WTC11 (cell line): ENCODE data around the gene LTBP2. TPM values are rescaled to one million over a fixed set of nuclear protein-coding genes. Genes with fewer than 3 reads are reported as not detected.

Experiments used
- ATAC-seq: fragments of 200-7000 bp; cut with Tn5 transposase; 2 replicates; pipeline ENCODE4 v1.10.0; 2021; ENCODE audit warnings: mild to moderate bottlenecking, moderate library complexity
- CTCF ChIA-PET: fragments of 300-600 bp; sonication (Branson Sonifier 250); formaldehyde crosslinking; loops from one replicate; lab custom pipeline; 2021; ENCODE audit warnings: antibody characterized with exemption; lab: Charles Lee
- POLR2A ChIA-PET: fragments of 350-600 bp; sonication (Branson Sonifier 250); formaldehyde crosslinking; loops from one replicate; lab custom pipeline; 2021; ENCODE audit warnings: antibody characterized with exemption; lab: Charles Lee
- DNase-seq: peaks from one replicate; pipeline ENCODE4 v3.0.0; 2021; ENCODE audit warnings: low spot score
- H3K27ac Mint-ChIP-seq: 2 replicates; pipeline ENCODE4 v1.8.0; 2021; ENCODE audit warnings: mixed read lengths
- H3K27me3 Mint-ChIP-seq: 2 replicates; pipeline ENCODE4 v1.8.0; 2021; ENCODE audit warnings: low read depth, mild to moderate bottlenecking, moderate library complexity, mixed read lengths
- H3K36me3 Mint-ChIP-seq: 2 replicates; pipeline ENCODE4 v1.8.0; 2021; ENCODE audit warnings: mixed read lengths
- H3K4me1 Mint-ChIP-seq: 2 replicates; pipeline ENCODE4 v1.8.0; 2022; ENCODE audit warnings: mixed read lengths
- H3K4me3 Mint-ChIP-seq: 2 replicates; pipeline ENCODE4 v1.8.0; 2021; ENCODE audit warnings: mild to moderate bottlenecking, moderate library complexity, mixed read lengths
- H3K9me3 Mint-ChIP-seq: 2 replicates; pipeline ENCODE4 v1.8.0; 2021; ENCODE audit warnings: mixed read lengths
- ATF1 ChIP-seq: sonication (generic); formaldehyde crosslinking; IDR thresholded peaks from 2 replicates; pipeline ENCODE4 v1.8.1; 2023; ENCODE audit warnings: mild to moderate bottlenecking, moderate library complexity, missing genetic modification reagents
- ATF2 ChIP-seq: sonication (generic); formaldehyde crosslinking; IDR thresholded peaks from 2 replicates; pipeline ENCODE4 v1.8.1; 2022; ENCODE audit warnings: low read depth, missing genetic modification reagents, borderline replicate concordance
- CREB1 ChIP-seq: sonication (generic); formaldehyde crosslinking; IDR thresholded peaks from 2 replicates; pipeline ENCODE4 v1.8.0; 2023; ENCODE audit warnings: mild to moderate bottlenecking, missing genetic modification reagents
- E2F4 ChIP-seq: sonication (generic); formaldehyde crosslinking; IDR thresholded peaks from 2 replicates; pipeline ENCODE4 v1.8.1; 2022; ENCODE audit warnings: low read depth, mild to moderate bottlenecking, moderate library complexity, missing genetic modification reagents, borderline replicate concordance
- FOXP1 ChIP-seq: sonication (generic); formaldehyde crosslinking; IDR thresholded peaks from 2 replicates; pipeline ENCODE4 v1.8.0; 2022; ENCODE audit warnings: missing genetic modification reagents, mild to moderate bottlenecking, moderate library complexity, borderline replicate concordance
- GRHL2 ChIP-seq: fragments of 250-450 bp; sonication (Bioruptor Pico); IDR thresholded peaks from 2 replicates; pipeline ENCODE4 v1.8.0; 2022; ENCODE audit warnings: mild to moderate bottlenecking, moderate library complexity; ENCODE audit not compliant: insufficient replicate concordance, severe bottlenecking
- GTF2I ChIP-seq: fragments of 250-450 bp; sonication (Bioruptor Pico); conservative IDR thresholded peaks from 2 replicates; pipeline ENCODE4 v1.4.0; 2021; ENCODE audit warnings: mild to moderate bottlenecking
- NFE2L1 ChIP-seq: sonication (generic); formaldehyde crosslinking; IDR thresholded peaks from 2 replicates; pipeline ENCODE4 v1.8.1; 2023; ENCODE audit warnings: missing genetic modification reagents
- NFYB ChIP-seq: sonication (generic); formaldehyde crosslinking; conservative IDR thresholded peaks from 2 replicates; pipeline ENCODE4 v1.8.0; 2022; ENCODE audit warnings: low read depth, missing genetic modification reagents
- NR2C2 ChIP-seq: sonication (generic); formaldehyde crosslinking; IDR thresholded peaks from 2 replicates; pipeline ENCODE4 v1.8.0; 2022; ENCODE audit warnings: mild to moderate bottlenecking, missing genetic modification reagents
- NR3C1 ChIP-seq: sonication (generic); formaldehyde crosslinking; conservative IDR thresholded peaks from 2 replicates; pipeline ENCODE4 v1.8.1; 2023; ENCODE audit warnings: low read depth, mild to moderate bottlenecking, missing genetic modification reagents
- OVOL2 ChIP-seq: fragments of 250-450 bp; sonication (Bioruptor Pico); IDR thresholded peaks from 2 replicates; pipeline ENCODE4 v1.9.0; 2021; ENCODE audit warnings: mild to moderate bottlenecking, borderline replicate concordance
- PRRX2 ChIP-seq: fragments of 250-450 bp; sonication (Bioruptor Pico); IDR thresholded peaks from 2 replicates; pipeline ENCODE4 v1.8.0; 2021; ENCODE audit warnings: mild to moderate bottlenecking
- RORB ChIP-seq: fragments of 250-450 bp; sonication (Bioruptor Pico); IDR thresholded peaks from 2 replicates; pipeline ENCODE4 v1.9.0; 2021; ENCODE audit warnings: mild to moderate bottlenecking
- SMAD3 ChIP-seq: sonication (generic); formaldehyde crosslinking; IDR thresholded peaks from 2 replicates; pipeline ENCODE4 v1.8.0; 2022; ENCODE audit warnings: missing genetic modification reagents, mild to moderate bottlenecking, borderline replicate concordance
- SP1 ChIP-seq: sonication (generic); formaldehyde crosslinking; conservative IDR thresholded peaks from 2 replicates; pipeline ENCODE4 v1.8.1; 2022; ENCODE audit warnings: missing genetic modification reagents
- TEAD4 ChIP-seq: sonication (generic); formaldehyde crosslinking; IDR thresholded peaks from 2 replicates; pipeline ENCODE4 v1.8.0; 2022; ENCODE audit warnings: mild to moderate bottlenecking, missing genetic modification reagents
- USF2 ChIP-seq: sonication (generic); formaldehyde crosslinking; IDR thresholded peaks from 2 replicates; pipeline ENCODE4 v1.8.1; 2023; ENCODE audit warnings: mild to moderate bottlenecking, missing genetic modification reagents, moderate library complexity
- ZBTB21 ChIP-seq: sonication (generic); formaldehyde crosslinking; IDR thresholded peaks from 2 replicates; pipeline ENCODE4 v1.8.1; 2023; ENCODE audit warnings: mild to moderate bottlenecking, missing genetic modification reagents, borderline replicate concordance
- ZNF232 ChIP-seq: sonication (generic); formaldehyde crosslinking; IDR thresholded peaks from 2 replicates; pipeline ENCODE4 v1.8.0; 2022; ENCODE audit warnings: mild to moderate bottlenecking, missing genetic modification reagents
- ZNF263 ChIP-seq: sonication (generic); formaldehyde crosslinking; IDR thresholded peaks from 2 replicates; pipeline ENCODE4 v1.8.1; 2022; ENCODE audit warnings: low read depth, mild to moderate bottlenecking, moderate library complexity, missing genetic modification reagents
- ZNF416 ChIP-seq: fragments of 250-450 bp; sonication (Bioruptor Pico); IDR thresholded peaks from 2 replicates; pipeline ENCODE4 v1.9.0; 2021; ENCODE audit warnings: mild to moderate bottlenecking, inconsistent platforms
- ZNF423 ChIP-seq: fragments of 250-450 bp; sonication (Bioruptor Pico); IDR thresholded peaks from 2 replicates; pipeline ENCODE4 v2.1.2; 2022; ENCODE audit warnings: mild to moderate bottlenecking, moderate library complexity
- ZNF671 ChIP-seq: fragments of 250-450 bp; sonication (Bioruptor Pico); IDR thresholded peaks from 2 replicates; pipeline ENCODE4 v1.8.0; 2021; ENCODE audit warnings: mild to moderate bottlenecking
- ZSCAN18 ChIP-seq: fragments of 250-450 bp; sonication (Bioruptor Pico); IDR thresholded peaks from 2 replicates; pipeline ENCODE4 v2.1.2; 2022; ENCODE audit warnings: mild to moderate bottlenecking, moderate library complexity
- total RNA-seq: library from RNA; stranded (reverse); gene quantifications from 3 replicates; pipeline ENCODE4 v1.2.3, GENCODE V29; 2021
- TF ChIP-seq, protein P1 (sequence below): sonication (generic); formaldehyde crosslinking; conservative IDR thresholded peaks from 2 replicates; pipeline ENCODE4 v1.8.1; 2022; ENCODE audit warnings: mild to moderate bottlenecking, missing genetic modification reagents
- TF ChIP-seq, protein P2 (sequence below): fragments of 250-450 bp; sonication (Bioruptor Pico); IDR thresholded peaks from 2 replicates; pipeline ENCODE4 v1.9.0; 2021; ENCODE audit warnings: mild to moderate bottlenecking
- TF ChIP-seq, protein P3 (sequence below): sonication (generic); formaldehyde crosslinking; IDR thresholded peaks from 2 replicates; pipeline ENCODE4 v1.8.0; 2022; ENCODE audit warnings: mild to moderate bottlenecking, missing genetic modification reagents

LTBP2 gene
- total RNA-seq, 1 experiment from 2014 or later: 1.2 TPM

- POLR2A ChIA-PET: no interaction called here
- Mint-ChIP-seq H3K27ac (no peak overlapping the region), H3K4me3 (no peak overlapping the region), H3K27me3 (no peaks in the 10 kb centered on the region), H3K36me3 (no peaks in the 10 kb centered on the region), H3K9me3 (no peaks in the 10 kb centered on the region)
- DNase-seq: no peak
- no peak for TF ChIP-seq TEAD4 (CRISPR knock-in tag)
- no peak for TF ChIP-seq GRHL2 (CRISPR knock-in tag)
- TF ChIP-seq, protein P1, sequence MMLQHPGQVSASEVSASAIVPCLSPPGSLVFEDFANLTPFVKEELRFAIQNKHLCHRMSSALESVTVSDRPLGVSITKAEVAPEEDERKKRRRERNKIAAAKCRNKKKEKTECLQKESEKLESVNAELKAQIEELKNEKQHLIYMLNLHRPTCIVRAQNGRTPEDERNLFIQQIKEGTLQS: no peak
- no peak for TF ChIP-seq ZSCAN18
- no peak for TF ChIP-seq ZNF671 (CRISPR knock-in tag)
- TF ChIP-seq PRRX2 (CRISPR knock-in tag): no peak
- no peak for TF ChIP-seq SP1
- TF ChIP-seq, protein P2, sequence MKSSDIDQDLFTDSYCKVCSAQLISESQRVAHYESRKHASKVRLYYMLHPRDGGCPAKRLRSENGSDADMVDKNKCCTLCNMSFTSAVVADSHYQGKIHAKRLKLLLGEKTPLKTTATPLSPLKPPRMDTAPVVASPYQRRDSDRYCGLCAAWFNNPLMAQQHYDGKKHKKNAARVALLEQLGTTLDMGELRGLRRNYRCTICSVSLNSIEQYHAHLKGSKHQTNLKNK (CRISPR knock-in tag): no peak
- no peak for TF ChIP-seq ZNF263 (CRISPR knock-in tag)
- no peak for TF ChIP-seq ZNF416 (CRISPR knock-in tag)
- TF ChIP-seq OVOL2 (CRISPR knock-in tag): no peak
- TF ChIP-seq, all 79 proteins: peak for 0
- peaks cover 22% of the 10 kb centered on the region for H3K4me1 Mint-ChIP-seq
- no peak for ATAC-seq
- CTCF ChIA-PET: interaction anchor here (0.6 to 7.1 kb wide), 9 partner anchors 9 to 318 kb away, joined by 3 to 110 read pairs (median 5); partner anchors contain the start of gene LTBP2
Observed at GRCh38 chr14:74575507-74575906, 36.5 kb downstream of the LTBP2 start.

- no peaks in the 10 kb centered on the region for H3K27me3 Mint-ChIP-seq
- TF ChIP-seq, protein P3, sequence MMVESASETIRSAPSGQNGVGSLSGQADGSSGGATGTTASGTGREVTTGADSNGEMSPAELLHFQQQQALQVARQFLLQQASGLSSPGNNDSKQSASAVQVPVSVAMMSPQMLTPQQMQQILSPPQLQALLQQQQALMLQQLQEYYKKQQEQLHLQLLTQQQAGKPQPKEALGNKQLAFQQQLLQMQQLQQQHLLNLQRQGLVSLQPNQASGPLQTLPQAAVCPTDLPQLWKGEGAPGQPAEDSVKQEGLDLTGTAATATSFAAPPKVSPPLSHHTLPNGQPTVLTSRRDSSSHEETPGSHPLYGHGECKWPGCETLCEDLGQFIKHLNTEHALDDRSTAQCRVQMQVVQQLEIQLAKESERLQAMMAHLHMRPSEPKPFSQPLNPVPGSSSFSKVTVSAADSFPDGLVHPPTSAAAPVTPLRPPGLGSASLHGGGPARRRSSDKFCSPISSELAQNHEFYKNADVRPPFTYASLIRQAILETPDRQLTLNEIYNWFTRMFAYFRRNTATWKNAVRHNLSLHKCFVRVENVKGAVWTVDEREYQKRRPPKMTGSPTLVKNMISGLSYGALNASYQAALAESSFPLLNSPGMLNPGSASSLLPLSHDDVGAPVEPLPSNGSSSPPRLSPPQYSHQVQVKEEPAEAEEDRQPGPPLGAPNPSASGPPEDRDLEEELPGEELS (CRISPR knock-in tag): no peak
- TF ChIP-seq ZNF423: no peak
- no peak for TF ChIP-seq SMAD3 (CRISPR knock-in tag)
- no peak for TF ChIP-seq USF2 (CRISPR knock-in tag)
- TF ChIP-seq ZNF232 (CRISPR knock-in tag): no peak
- TF ChIP-seq SP1: no peak
- no peak for TF ChIP-seq NR2C2 (CRISPR knock-in tag)
- TF ChIP-seq E2F4 (CRISPR knock-in tag): no peak
- no peak for TF ChIP-seq NFYB (CRISPR knock-in tag)
- no peak for TF ChIP-seq NFE2L1 (CRISPR knock-in tag)
- no peak for TF ChIP-seq GTF2I (CRISPR knock-in tag)
- TF ChIP-seq RORB (CRISPR knock-in tag): no peak
- no peak for TF ChIP-seq ATF2 (CRISPR knock-in tag)
- no peak for TF ChIP-seq CREB1 (CRISPR knock-in tag)
- no peak for TF ChIP-seq ZBTB21 (CRISPR knock-in tag)
- TF ChIP-seq FOXP1 (CRISPR knock-in tag): no peak
- no peak for TF ChIP-seq NR3C1 (CRISPR knock-in tag)
- TF ChIP-seq ATF1 (CRISPR knock-in tag): no peak
- TF ChIP-seq, all 79 proteins: peak for 0
- Mint-ChIP-seq H3K4me1 (peaks cover 30% of the 10 kb centered on the region), H3K9me3 (no peaks in the 10 kb centered on the region), H3K27ac (no peak overlapping the region), H3K36me3 (no peaks in the 10 kb centered on the region), H3K4me3 (no peak overlapping the region)
- ATAC-seq: peak; percentile 27
- ChIA-PET CTCF (interaction anchor here (0.6 to 7.1 kb wide), 14 partner anchors 8 to 317 kb away, joined by 3 to 110 read pairs (median 16); partner anchors contain the start of genes ISCA2, LTBP2 and NPC2), POLR2A (interaction anchor here (1.9 kb wide), 1 partner anchor 34 kb away, joined by 4 read pairs; no protein-coding TSS in a partner anchor)
- no peak for DNase-seq
Observed at GRCh38 chr14:74574706-74575105, 37.3 kb downstream of the LTBP2 start.
